ENCODE data around the gene ANKEF1.
A peak's percentile ranks its signal among the peaks of the same experiment; 100 is the strongest.

Gene ANKEF1

GRCh38 chr20:10034717-10035571, at the start of gene ANKEF1:
ANKEF1 (plus strand) TSS chr20:10034987; CDS start chr20:10038302, 3,315 bp downstream.
- Histone ChIP-seq H3K4me1 (ENCODE audit: control insufficient read depth, insufficient read depth, low read length) (no peaks in the 10 kb centered on the region), H3K9ac (ENCODE audit: low read length) (peak within 1 kb of the TSS; percentile 6), H3K27me3 (ENCODE audit: control insufficient read depth, insufficient read depth, low read length) (no peaks in the 10 kb centered on the region), H3K4me3 (ENCODE audit: low read length) (peak within 1 kb of the TSS; percentile 68), H3K27ac (ENCODE audit: low read depth, low read length) (no peak within 1 kb of the TSS), H3K36me3 (ENCODE audit: control insufficient read depth, insufficient read depth, low read length) (no peaks in the 10 kb centered on the region)

- H3K4me1 ChIP-seq (ENCODE audit: control insufficient read depth, insufficient read depth, low read length) = no peaks in the 10 kb centered on the region
- H3K9ac ChIP-seq (ENCODE audit: low read length) = no peak overlapping the region
- H3K4me3 ChIP-seq (ENCODE audit: low read length) = no peak overlapping the region
- no peak overlapping the region for H3K27ac ChIP-seq (ENCODE audit: low read depth, low read length)
- H3K27me3 ChIP-seq (ENCODE audit: control insufficient read depth, insufficient read depth, low read length) = no peaks in the 10 kb centered on the region
- no peaks in the 10 kb centered on the region for H3K36me3 ChIP-seq (ENCODE audit: control insufficient read depth, insufficient read depth, low read length)
Measured at GRCh38 chr20:9985281-9985680, 49.5 kb upstream of the ANKEF1 start.

- Histone ChIP-seq H3K9ac (ENCODE audit: low read length) (no peak overlapping the region), H3K27me3 (ENCODE audit: control insufficient read depth, insufficient read depth, low read length) (no peaks in the 10 kb centered on the region), H3K36me3 (ENCODE audit: control insufficient read depth, insufficient read depth, low read length) (no peaks in the 10 kb centered on the region), H3K27ac (ENCODE audit: low read depth, low read length) (no peak overlapping the region), H3K4me3 (ENCODE audit: low read length) (no peak overlapping the region), H3K4me1 (ENCODE audit: control insufficient read depth, insufficient read depth, low read length) (no peaks in the 10 kb centered on the region)
Measured at GRCh38 chr20:9985773-9986172, 49.0 kb upstream of the ANKEF1 start.

GRCh38 chr20:9989066-9989724, 45.6 kb upstream of the ANKEF1 start:
- H3K9ac ChIP-seq (ENCODE audit: low read length) = no peak overlapping the region
- H3K27me3 ChIP-seq (ENCODE audit: control insufficient read depth, insufficient read depth, low read length) = no peaks in the 10 kb centered on the region
- H3K36me3 ChIP-seq (ENCODE audit: control insufficient read depth, insufficient read depth, low read length) = no peaks in the 10 kb centered on the region
- H3K4me3 ChIP-seq (ENCODE audit: low read length) = no peak overlapping the region
- no peak overlapping the region for H3K27ac ChIP-seq (ENCODE audit: low read depth, low read length)
- H3K4me1 ChIP-seq (ENCODE audit: control insufficient read depth, insufficient read depth, low read length) = no peaks in the 10 kb centered on the region

- Histone ChIP-seq H3K27ac (ENCODE audit: low read depth, low read length) (no peak overlapping the region), H3K9ac (ENCODE audit: low read length) (no peak overlapping the region), H3K4me1 (ENCODE audit: control insufficient read depth, insufficient read depth, low read length) (no peaks in the 10 kb centered on the region), H3K4me3 (ENCODE audit: low read length) (no peak overlapping the region), H3K27me3 (ENCODE audit: control insufficient read depth, insufficient read depth, low read length) (no peaks in the 10 kb centered on the region), H3K36me3 (ENCODE audit: control insufficient read depth, insufficient read depth, low read length) (no peaks in the 10 kb centered on the region)
Measured at GRCh38 chr20:9993137-9993536, 41.6 kb upstream of the ANKEF1 start.

GRCh38 chr20:9994676-9995075, 40.1 kb upstream of the ANKEF1 start:
- Histone ChIP-seq H3K27ac (ENCODE audit: low read depth, low read length) (no peak overlapping the region), H3K27me3 (ENCODE audit: control insufficient read depth, insufficient read depth, low read length) (no peaks in the 10 kb centered on the region), H3K4me1 (ENCODE audit: control insufficient read depth, insufficient read depth, low read length) (no peaks in the 10 kb centered on the region), H3K36me3 (ENCODE audit: control insufficient read depth, insufficient read depth, low read length) (no peaks in the 10 kb centered on the region), H3K4me3 (ENCODE audit: low read length) (no peak overlapping the region), H3K9ac (ENCODE audit: low read length) (no peak overlapping the region)

- H3K9ac ChIP-seq (ENCODE audit: low read length) = no peak overlapping the region
- no peak overlapping the region for H3K27ac ChIP-seq (ENCODE audit: low read depth, low read length)
- H3K36me3 ChIP-seq (ENCODE audit: control insufficient read depth, insufficient read depth, low read length) = no peaks in the 10 kb centered on the region
- H3K4me3 ChIP-seq (ENCODE audit: low read length) = no peak overlapping the region
- H3K4me1 ChIP-seq (ENCODE audit: control insufficient read depth, insufficient read depth, low read length) = no peaks in the 10 kb centered on the region
- no peaks in the 10 kb centered on the region for H3K27me3 ChIP-seq (ENCODE audit: control insufficient read depth, insufficient read depth, low read length)
Measured at GRCh38 chr20:9995510-9996272, 39.1 kb upstream of the ANKEF1 start.

- Histone ChIP-seq H3K27me3 (ENCODE audit: control insufficient read depth, insufficient read depth, low read length) (no peaks in the 10 kb centered on the region), H3K9ac (ENCODE audit: low read length) (no peak overlapping the region), H3K36me3 (ENCODE audit: control insufficient read depth, insufficient read depth, low read length) (no peaks in the 10 kb centered on the region), H3K4me1 (ENCODE audit: control insufficient read depth, insufficient read depth, low read length) (no peaks in the 10 kb centered on the region), H3K4me3 (ENCODE audit: low read length) (no peak overlapping the region), H3K27ac (ENCODE audit: low read depth, low read length) (no peak overlapping the region)
Measured at GRCh38 chr20:9996944-9997343, 37.8 kb upstream of the ANKEF1 start.

- Histone ChIP-seq H3K9ac (ENCODE audit: low read length) (no peak overlapping the region), H3K36me3 (ENCODE audit: control insufficient read depth, insufficient read depth, low read length) (no peaks in the 10 kb centered on the region), H3K27me3 (ENCODE audit: control insufficient read depth, insufficient read depth, low read length) (no peaks in the 10 kb centered on the region), H3K27ac (ENCODE audit: low read depth, low read length) (no peak overlapping the region), H3K4me1 (ENCODE audit: control insufficient read depth, insufficient read depth, low read length) (no peaks in the 10 kb centered on the region), H3K4me3 (ENCODE audit: low read length) (no peak overlapping the region)
Measured at GRCh38 chr20:9999645-10000044, 35.1 kb upstream of the ANKEF1 start.

GRCh38 chr20:10002866-10003265, 31.9 kb upstream of the ANKEF1 start:
- H3K36me3 ChIP-seq (ENCODE audit: control insufficient read depth, insufficient read depth, low read length) = no peaks in the 10 kb centered on the region
- no peak overlapping the region for H3K27ac ChIP-seq (ENCODE audit: low read depth, low read length)
- no peak overlapping the region for H3K9ac ChIP-seq (ENCODE audit: low read length)
- no peaks in the 10 kb centered on the region for H3K27me3 ChIP-seq (ENCODE audit: control insufficient read depth, insufficient read depth, low read length)
- no peak overlapping the region for H3K4me3 ChIP-seq (ENCODE audit: low read length)
- H3K4me1 ChIP-seq (ENCODE audit: control insufficient read depth, insufficient read depth, low read length) = no peaks in the 10 kb centered on the region

GRCh38 chr20:10004900-10005299, 29.9 kb upstream of the ANKEF1 start:
- Histone ChIP-seq H3K27me3 (ENCODE audit: control insufficient read depth, insufficient read depth, low read length) (no peaks in the 10 kb centered on the region), H3K36me3 (ENCODE audit: control insufficient read depth, insufficient read depth, low read length) (no peaks in the 10 kb centered on the region), H3K27ac (ENCODE audit: low read depth, low read length) (no peak overlapping the region), H3K9ac (ENCODE audit: low read length) (no peak overlapping the region), H3K4me1 (ENCODE audit: control insufficient read depth, insufficient read depth, low read length) (no peaks in the 10 kb centered on the region), H3K4me3 (ENCODE audit: low read length) (no peak overlapping the region)

- no peaks in the 10 kb centered on the region for H3K27me3 ChIP-seq (ENCODE audit: control insufficient read depth, insufficient read depth, low read length)
- H3K9ac ChIP-seq (ENCODE audit: low read length) = no peak overlapping the region
- H3K27ac ChIP-seq (ENCODE audit: low read depth, low read length) = no peak overlapping the region
- H3K4me3 ChIP-seq (ENCODE audit: low read length) = no peak overlapping the region
- H3K4me1 ChIP-seq (ENCODE audit: control insufficient read depth, insufficient read depth, low read length) = no peaks in the 10 kb centered on the region
- H3K36me3 ChIP-seq (ENCODE audit: control insufficient read depth, insufficient read depth, low read length) = no peaks in the 10 kb centered on the region
Measured at GRCh38 chr20:10005885-10006284, 28.9 kb upstream of the ANKEF1 start.

All from rectal smooth muscle tissue (tissue), 1 donor.